NCI-H2227 (cell line): Measurements from ENCODE around the gene NXPH2.
"Not testable (repeated sequence)": the region's sequence is repeated elsewhere in the genome, so short reads cannot be mapped to it uniquely, and the experiment has no call there.

Experiments
- DNase-seq: peaks from one replicate; lab custom pipeline; 2025; ENCODE audit not compliant: unreplicated experiment; lab: John Stamatoyannopoulos, UW

NXPH2 gene

GRCh38 chr2:138712212-138712979 lies 67.8 kb downstream of the NXPH2 start:
- no peak for DNase-seq

DNA sequence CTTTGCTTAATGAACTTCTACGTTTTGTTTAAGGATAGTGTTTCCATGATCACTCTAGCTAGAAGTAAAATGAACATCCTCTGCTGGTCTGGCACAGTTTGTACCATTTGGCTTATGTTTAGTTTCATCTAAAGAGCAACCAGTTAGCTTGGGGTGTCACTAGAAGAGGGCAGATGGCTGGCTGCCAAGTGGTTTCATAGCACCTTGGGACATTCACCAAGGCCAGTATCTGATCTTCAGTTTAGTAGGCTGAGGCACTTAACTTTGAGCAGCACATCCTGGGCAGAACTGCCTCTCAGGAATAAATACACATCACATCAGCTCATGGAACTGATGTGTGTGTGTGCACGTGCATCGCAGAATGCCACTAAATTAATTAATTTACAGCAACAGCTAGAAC lies 68.4 kb downstream of the NXPH2 start:
- no peak for DNase-seq

DNA sequence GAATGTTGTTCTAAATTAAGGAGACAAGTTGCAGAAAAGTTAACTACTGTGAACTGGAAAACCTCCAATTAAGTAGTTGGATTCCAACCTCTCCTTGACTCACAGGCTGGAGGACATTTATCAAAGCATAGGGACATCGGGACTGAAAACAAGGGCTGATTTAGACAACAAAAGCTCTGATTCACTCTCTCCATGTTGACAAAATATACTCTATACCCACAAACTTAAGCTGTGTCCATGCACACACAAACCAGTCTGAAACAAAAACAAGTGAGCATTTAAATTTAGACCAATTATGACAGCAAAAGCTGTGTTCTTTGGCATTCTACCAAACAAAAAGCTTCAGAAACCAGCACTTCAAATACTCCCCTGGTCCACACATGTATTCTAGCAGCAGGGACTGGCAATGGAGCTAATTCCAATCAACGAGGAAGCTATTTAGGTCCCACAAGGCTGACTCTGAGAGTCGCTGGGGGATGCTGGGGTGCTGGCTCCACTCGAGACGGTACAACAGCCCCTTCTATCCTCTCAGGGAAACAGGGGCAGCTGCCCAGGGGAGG lies 71.4 kb downstream of the NXPH2 start:
- no peak for DNase-seq

DNA sequence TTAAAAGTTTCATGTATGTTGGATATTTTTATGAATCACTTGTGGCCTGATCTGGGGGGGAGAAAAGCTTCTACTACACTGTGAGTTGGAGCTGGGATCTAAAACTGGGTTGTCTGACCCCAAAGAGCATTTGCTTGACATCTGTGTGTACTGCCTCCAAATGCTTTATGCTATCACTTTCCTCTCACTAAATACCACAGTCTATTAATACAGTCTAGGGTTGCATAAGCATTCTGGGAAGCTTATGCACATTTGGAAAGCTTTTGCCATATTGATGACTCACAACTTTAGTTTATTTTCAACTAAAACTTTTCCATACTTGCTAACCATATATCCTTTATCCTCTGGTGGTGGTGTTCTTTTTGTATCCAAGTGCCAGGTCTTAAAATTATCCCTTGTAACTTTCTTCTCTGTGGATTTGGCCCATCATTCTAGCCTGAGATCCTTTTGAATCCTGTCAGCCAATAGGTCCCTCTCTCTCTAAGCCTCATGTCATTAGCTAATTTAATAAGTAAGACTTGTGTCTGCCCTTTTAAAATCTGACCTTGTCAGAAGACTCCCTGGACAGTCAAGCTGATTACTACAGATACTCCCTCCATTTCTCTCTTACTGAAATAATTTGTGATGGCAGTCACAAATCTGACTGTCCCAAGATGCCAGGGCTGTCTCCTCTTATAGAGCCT lies 72.7 kb downstream of the NXPH2 start:
- no peak for DNase-seq

DNA sequence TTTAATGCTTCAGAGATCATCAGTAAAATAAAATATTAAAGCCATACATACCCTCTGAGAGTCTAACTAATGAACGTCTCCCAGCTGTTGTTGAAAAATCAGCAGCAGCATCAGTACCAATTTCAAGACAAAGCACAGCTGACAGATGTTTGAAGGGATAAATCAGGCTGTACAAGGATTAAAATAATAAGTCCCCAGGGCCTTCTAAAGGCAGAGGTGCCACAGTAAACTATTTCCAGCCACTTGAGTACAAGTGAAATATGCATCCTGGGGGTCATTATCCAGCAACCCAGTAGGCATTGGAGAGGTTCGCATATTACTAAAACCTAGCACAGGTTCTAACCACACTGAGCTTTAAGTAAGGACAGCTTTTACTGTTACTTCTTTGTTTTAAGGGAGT lies 76.9 kb downstream of the NXPH2 start:
- no peak for DNase-seq

GRCh38 chr2:138700716-138701115 lies 79.5 kb downstream of the NXPH2 start:
- DNase-seq = no peak

GRCh38 chr2:138699421-138699820 lies 80.8 kb downstream of the NXPH2 start:
- DNase-seq = no peak

DNA sequence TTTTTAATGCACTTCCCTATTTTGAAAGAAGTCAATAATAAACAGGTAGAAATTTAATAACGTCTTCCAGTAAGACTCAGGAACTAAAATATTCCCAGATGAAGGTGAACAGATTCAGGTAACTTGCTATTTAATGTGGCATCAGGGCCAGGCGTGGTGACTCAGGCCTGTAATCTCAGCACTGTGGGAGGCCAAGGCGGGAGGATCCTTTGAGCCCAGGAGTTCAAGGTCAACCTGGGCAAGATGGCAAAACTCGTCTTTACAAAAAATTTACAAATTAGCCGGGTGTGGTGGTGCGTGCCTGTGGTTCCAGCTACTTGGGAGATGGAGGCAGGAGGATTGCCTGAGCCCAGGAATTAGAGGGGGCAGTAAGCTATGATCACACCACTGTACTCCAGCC lies 81.8 kb downstream of the NXPH2 start:
- DNase-seq = no peak

DNA sequence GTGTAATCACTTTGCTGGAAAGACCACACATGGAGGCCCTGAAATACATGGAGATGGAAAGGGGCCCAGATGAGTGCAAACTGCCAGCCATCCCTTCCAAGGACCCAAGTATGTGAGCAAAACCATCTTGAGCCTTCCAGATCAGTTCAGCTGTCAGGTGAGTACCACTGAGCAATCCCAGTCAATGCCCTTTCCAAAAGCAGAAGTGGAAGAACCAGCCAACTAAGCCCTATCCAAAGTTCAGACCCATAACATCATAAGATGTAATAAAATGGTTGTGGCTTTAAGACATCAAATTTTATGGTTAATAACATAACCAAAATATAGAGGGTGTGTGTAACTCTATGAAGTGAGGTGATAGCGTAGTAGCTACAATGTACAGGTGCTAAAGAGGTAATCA lies 88.5 kb downstream of the NXPH2 start:
- no peak for DNase-seq

DNA sequence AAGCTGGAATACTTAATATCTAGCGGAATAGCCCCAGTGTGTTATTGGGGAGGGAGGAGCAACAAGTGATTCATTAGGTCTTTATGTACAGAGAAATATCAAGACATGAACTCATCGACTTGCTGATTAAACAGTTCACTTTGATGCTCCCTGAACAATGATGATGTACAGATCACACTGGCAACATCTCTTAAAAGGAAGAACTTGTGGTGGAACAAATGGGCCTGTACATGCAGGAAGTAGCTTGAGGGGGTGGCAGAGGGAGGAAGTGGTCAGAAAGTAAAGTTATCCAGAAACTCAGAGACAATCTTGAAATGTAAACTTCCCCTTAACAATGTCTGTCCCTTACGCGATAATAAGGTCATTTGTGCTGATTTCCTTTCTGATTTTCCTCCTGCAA lies 90.5 kb downstream of the NXPH2 start:
- no peak for DNase-seq

DNA sequence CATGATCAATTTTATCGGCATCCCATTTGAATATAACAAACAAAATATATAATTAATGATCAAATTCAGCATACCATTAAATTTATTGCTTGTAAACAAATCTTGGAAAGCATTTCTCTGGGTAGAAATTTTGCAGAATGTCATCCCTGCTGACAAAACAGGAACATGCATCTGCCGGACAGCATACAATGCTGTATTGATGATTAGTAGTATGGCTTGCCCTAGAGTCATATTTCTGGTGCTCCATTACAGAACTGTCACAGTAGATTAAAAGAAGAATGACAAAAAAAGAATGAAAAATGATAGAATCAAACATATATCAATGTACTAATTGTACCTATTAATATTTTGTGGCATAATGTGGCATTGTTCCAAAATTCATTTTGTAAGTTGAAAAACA lies 98.0 kb downstream of the NXPH2 start:
- DNase-seq = no peak

DNA sequence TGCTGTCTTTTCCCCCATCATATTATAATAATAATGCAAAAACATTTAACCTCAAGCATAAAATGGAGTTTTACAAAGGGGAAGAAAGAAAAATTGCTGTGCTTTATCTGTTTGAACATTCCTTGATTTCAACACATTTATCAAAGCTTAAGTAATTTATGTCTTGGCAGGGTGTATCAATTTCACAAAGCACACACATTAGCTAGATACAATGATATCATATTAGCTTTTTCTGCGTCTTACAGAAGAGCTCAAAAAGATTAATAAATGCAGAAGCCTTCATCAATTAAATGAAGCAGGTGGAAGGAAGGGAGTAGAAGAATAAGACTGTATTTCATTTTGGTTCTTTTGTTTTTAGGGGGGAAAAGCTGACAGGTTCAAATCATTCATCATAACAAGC lies 103.0 kb downstream of the NXPH2 start:
- no peak for DNase-seq

GRCh38 chr2:138676619-138677021 lies 103.6 kb downstream of the NXPH2 start:
- DNase-seq = no peak

DNA sequence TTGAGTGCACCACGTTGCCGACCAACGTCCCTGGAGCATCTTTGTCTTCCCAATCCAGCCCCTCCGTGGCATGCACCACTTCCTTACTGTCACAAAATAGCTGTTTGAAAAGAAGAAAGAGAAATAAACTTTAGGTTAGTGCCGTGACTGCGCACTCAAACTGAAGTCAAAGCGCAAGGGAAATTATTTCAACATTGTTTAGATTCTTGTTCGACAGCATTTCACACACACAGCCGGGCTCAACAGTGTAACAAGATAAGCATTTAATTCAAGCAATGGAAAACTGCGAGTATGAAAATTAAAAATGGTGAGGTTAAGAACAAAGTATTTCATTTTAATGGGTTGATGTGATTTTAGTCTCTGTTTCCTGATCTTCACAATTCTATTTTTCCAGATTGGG lies 108.6 kb downstream of the NXPH2 start:
- no peak for DNase-seq

DNA sequence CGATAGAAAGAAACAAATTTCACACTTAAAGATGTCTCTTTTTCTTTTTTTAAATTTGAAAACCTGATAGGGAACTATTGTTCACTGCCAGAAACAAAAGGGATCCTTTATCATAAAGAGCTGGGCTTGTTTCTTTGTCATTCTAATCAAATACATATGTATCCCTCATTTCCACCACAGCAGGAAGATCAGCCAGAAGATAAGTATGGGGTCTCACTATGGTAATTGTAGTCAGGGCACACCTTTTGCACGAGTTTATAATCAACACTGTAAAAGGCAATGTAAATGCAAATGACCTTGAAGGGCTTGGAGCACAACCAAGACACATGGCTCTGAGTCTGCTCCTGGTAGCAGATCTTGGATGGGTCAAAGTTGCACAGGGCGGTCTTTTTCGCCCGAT lies 109.5 kb downstream of the NXPH2 start:
- DNase-seq = no peak

DNA sequence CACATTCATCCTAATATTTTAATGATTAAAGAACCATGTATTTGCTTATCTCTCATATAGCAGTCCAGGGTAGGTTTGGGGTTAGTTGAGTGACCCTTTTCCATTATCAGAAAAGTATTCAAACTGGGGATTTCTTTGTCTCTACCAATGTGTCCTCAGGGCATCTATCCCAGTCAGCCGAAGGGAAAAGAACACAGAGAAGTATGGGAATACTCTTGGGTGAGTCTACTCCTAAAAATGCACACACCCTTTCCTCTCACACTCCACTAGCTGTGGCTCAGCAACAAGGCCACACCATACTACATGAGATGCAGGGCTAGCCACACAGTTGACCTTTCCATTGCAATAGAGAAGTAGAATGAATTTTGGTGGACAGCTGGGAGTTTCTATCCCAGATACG lies 114.3 kb downstream of the NXPH2 start:
- no peak for DNase-seq

DNA sequence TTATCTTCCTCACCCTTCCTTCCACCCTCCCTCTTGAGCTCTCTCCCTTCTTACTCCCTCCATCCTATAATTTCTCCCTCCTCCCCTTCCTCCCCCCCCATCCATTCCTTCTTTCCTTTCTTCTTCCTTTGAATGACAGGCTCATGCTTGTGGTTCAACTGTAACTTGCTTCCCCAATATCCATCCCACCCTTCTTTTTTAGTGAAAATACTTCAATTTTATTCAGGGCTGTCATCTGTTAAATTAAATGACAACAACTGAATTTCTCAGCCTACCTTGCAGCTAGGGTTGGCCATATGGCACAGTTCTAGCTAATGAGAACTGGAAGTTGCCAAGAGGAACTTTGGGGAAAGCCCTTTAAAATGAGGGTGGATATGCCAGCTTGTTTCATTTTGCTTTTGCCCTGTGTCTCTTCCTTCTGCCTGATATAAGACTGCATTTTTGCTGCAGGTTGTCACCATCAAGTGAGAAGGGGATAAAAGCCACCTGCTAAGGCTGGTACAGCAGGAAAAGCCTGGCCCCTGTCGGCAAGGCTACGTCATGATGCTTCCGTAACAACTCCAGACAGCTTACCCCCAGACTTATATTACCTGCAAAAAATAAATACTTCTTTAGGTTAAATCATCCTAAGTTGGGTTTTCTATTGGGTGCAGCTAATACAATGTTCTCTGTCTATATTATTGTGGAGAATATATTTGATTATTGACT lies 121.8 kb downstream of the NXPH2 start:
- no peak for DNase-seq

- DNase-seq = no peak
Observed at GRCh38 chr2:138654146-138654545, 126.0 kb downstream of the NXPH2 start.

GRCh38 chr2:138652378-138652777 lies 127.8 kb downstream of the NXPH2 start:
- no peak for DNase-seq

- no peak for DNase-seq
Observed at GRCh38 chr2:138649571-138649970, 130.6 kb downstream of the NXPH2 start.

DNA sequence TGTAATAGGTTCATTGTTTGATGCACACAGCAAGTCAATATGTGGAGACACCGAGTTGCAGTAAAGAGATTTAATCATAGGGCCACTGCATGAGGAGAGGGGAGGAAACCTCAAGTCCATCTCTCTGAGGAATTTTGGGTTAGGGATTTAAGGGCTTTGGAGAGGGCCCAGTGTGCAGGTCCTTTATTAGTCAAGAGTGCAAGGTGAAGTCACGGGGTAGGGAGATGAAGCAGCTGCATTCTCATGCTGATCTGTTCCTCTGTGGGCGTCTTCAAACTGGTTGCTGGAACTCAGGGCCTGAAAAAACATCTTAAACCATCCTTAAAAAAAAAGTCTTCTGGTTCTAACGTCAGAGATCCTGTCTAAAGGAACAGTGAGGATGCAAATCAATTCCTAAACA lies 131.6 kb downstream of the NXPH2 start:
- no peak for DNase-seq

GRCh38 chr2:138644776-138645175 lies 135.4 kb downstream of the NXPH2 start:
- not testable (repeated sequence) for DNase-seq
